GM21529 (cell line): Measurements from ENCODE around the gene ARID3A.
"Not testable (repeated sequence)": the region's sequence is repeated elsewhere in the genome, so short reads cannot be mapped to it uniquely, and the experiment has no call there.

Experiments used
- ATAC-seq: cut with Tn5 transposase; IDR thresholded peaks from one replicate; pipeline ENCODE4 v1.9.1; 2021; ENCODE audit not compliant: unreplicated experiment

The ARID3A gene

GRCh38 chr19:1014161-1015060 is 88.6 kb downstream of the ARID3A start:
- no peak for ATAC-seq

GRCh38 chr19:1015061-1015781 is 89.4 kb downstream of the ARID3A start:
- ATAC-seq: no peak

DNA sequence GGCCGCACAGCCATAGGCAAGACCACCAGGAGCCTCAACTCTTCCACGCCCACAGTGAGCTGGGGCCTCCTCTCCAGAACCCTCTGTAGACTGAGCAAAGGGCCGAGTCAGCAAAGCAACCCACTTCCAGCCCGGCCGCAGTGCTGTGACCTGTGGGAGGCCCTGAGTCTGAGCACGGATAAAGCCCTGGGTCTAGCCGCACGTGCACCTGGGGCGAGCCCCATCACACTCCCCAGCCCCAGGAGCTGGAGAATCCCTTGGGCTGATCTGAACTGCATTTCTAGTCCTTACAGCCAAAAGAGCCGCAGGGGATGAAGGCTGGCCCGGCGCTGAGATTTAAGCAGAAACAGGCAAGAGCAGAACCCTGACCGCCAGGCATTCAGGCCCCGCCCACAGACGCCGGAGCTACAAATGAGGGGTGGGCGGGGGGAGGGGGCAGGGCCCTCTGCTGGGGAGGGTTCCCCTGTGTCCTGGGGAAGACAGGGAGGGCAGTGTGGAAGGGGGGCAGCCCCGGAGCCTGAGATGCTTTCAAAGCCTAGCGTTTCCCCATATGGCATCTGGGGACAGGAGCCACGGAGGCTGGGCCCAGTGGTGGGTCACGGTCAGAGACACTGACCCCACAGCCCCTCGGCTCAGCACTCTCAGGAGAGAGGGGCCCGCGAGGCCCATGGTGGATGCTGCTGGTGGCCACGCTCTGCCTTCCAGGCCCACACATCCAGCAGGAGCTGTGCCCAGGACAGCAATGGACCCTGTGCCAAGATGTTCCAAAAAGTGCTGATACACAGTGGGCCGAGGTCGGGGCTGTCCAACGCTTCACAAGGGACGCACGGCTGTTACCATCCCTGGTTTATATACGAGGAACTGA is 90.2 kb downstream of the ARID3A start:
- no peak for ATAC-seq

DNA sequence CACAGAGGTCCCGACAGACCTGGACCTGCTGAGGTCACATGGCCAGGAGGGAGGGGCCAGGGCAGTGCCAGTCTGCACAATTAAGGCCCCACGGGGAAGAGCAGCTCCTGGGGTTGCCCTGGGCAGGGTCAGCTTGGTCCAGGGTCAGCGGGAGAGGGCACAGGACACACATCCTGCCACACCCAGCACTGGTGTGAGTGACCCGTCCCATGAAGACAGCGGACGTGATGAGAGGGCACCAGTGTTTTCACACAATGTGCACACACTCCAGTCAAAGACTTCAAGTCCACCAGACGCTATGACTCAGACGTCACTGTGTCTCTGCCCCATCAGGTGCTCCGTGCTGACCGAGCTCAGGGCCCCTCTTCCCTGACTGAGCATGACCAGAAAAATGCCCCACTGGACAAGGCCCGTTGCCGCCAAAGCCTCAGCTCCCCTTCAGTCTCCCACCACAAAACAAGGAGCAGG is 90.8 kb downstream of the ARID3A start:
- ATAC-seq: no peak

DNA sequence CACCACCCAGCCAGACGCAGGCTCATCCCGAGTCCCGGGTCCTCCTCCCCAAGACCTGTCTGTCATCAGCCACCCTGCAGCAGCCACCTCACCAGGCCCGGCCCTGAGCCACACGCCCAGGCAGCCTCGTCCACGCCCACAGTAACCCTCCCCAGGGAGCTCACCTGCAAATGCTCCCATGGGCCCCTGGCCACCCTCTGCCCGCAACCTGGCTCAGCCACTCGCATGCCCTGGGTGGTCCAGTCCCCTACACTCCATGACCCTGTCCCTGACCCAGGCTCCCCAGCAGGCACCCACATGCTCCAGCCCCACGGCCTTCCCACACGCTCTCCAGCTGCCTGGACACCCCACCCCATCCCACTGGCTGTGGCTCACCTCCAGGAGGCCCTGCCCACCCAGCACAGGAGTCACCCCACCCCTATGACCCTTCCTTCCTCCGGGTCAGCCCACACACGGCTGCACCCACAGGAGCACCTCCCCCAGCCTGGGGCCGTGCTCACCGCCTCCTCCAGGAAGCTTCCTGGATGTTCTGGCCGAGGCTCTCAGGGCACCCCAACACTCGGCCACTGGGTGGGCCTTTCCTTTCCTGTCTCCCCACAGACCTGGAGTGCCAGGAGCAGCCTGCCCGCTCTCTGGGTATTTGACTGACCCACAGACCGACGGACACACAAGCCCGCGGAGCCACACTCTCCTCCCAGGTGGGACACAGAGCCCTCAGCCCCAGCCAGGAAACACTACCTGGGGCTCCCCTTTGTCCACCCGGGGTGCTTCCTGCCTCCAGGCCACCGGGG is 91.5 kb downstream of the ARID3A start:
- ATAC-seq: no peak

DNA sequence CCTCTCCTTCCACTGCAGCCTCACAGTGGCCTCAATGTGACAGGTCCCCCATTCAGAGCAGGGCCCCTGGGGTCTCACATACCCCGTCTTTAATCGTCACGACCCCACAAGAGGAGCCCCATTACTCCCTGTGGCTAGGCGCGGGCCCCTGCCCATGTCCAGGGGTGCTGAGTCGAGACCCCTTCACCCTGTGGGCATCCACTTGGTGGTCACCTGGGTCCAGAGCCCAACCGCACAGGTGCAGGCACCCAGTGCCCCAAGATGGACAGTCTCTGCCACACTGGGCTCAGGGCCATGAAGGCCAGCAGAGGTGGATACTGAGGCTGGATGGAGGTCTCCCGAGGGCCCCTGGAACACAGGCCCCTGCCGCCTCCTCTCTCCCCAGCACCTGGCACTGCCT is 92.1 kb downstream of the ARID3A start:
- no peak for ATAC-seq

- ATAC-seq: no peak
Observed at GRCh38 chr19:1018393-1018792, 92.6 kb downstream of the ARID3A start.

- ATAC-seq: no peak
Observed at GRCh38 chr19:1018932-1019615, 93.2 kb downstream of the ARID3A start.

DNA sequence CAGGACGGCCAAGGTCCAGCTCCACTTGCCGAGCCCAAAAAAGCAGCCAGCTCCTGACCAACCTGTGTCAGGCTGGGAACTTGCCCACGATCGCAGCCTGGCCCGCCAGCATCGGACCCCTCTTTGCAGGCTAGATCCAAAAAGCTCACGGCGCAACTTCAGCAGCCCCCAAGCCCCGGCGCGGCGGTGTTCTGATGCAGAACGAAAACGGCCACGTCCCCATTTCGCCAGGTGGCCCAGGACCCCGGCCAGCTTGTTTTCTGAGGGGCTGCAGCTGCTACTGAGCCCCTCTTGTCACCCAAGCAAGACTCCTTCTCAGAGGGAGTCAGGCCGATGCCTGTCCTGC is 93.8 kb downstream of the ARID3A start:
- no peak for ATAC-seq

DNA sequence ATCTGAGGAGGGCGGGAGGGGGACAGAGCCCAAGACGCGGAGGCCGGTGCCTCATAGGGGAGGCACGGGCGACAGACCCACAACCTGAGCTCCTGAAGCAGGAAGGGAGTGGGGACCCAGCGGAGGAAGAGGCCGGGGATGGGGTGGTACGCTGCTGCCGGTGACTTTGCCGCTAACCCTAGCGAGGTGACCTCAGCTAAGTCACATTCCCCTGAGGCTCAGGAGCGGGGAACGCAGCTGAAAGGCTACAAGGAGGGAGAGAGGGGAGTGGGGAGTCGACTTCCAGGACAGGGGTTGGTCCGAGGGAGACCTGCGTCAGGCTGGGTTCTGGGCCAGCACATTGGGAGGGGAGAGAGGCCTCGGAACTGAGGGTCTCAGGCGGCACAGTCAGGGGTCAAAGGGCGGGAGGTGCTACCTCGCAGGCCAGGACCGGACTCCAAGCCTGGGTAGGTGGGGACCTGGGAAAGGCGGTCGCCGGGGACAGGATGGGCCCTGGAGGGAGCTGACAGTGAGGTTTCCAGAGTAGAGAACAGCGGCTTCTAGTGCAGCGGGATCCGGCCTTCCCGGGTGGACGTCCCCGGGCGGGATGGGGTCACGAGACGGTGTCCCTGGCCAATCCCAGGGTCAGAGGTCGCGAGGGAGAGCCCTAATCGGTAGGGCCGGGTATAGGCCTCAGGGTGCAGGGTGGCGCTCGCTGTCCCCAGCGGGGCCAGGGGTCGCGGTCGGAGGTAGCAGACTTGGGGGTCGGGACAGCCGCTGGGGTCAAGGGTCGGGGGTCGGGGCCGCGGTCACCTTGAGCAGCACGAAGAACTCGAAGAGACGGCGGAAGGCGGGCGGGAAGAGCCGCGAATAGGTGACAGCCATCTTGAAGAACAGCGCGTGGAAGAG is 94.4 kb downstream of the ARID3A start:
- ATAC-seq: no peak

DNA sequence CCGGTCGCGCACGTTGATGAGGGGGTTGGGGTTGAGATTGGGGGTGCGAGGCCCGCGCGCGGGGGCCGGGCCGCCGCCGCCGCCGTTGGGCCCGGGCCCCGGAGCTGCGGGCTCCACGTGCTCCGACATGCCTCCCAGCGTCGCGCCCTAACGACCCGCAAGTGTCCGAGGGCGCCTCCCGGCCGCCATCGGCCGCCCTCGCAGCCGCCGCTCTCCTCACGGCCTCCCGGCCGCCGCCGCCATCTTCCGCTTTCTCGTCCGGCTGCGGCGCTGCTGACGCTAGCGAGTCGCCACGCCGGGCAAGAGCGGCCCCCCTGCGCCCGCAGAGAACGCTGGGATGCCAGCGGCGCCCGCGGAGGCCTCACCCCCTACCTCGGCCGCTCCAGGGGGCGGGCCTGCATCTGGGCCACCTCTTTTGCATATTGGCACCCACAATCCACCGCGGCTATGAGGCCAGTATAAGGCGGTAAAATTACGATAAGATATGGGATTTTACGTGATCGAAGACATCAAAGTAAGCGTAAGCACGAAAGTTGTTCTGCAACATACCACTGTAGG is 95.1 kb downstream of the ARID3A start, which contains the start of gene TMEM259:
Gene TMEM259, minus strand, starts transcription at position 256 of the 558 bp plus-strand sequence. Its CDS starts 127 bp downstream, at position 129.
- peak; percentile 60 for ATAC-seq

DNA sequence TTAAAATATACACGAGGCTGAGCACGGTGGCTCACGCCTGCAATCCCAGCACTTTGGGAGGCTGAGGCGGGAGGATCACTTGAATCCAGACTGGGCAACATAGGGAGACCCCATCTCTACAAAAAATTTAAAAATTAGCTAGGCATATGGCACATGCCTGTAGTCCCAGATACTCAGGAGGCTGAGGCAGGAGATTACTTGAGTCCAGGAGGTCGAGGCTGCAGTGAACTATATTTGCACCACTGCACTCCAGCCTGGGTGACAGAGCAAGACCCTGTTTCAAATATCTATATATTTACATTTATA is 98.0 kb downstream of the ARID3A start:
- not testable (repeated sequence) for ATAC-seq

GRCh38 chr19:1025080-1025479 is 99.2 kb downstream of the ARID3A start:
- ATAC-seq: not testable (repeated sequence)
